ENCODE data around the gene ALPL. TPM values are rescaled to one million over a fixed set of nuclear protein-coding genes. Genes with fewer than 3 reads are reported as not detected.

The ALPL gene
- total RNA-seq, 2 experiments from 2014 or later: not detected

DNA sequence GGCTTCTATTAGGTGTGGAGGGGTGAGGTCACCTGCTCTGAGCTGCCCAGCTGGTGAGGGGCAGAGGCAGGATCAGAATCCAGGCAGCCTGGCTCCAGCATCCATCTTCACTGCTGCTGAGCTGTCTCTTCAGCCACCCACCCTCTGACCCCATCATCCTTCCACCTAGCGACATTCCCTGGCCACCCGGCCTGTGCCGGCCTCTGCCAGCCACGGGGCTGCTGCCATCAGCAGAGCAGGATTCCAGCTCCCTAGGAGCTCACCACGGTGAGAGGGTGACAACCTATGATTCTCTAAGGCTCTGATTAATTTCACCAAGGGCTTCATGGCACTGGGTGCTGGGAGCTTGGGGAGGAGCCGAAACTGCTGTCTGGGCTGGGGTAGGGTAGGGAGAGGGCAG, 32.1 kb downstream of the ALPL start:
- ChIA-PET CTCF (no interaction called here), POLR2A (no interaction called here)
- Mint-ChIP-seq H3K4me1 (ENCODE audit: low read depth) (no peaks in the 10 kb centered on the region), H3K27ac (no peak overlapping the region), H3K27me3 (peaks cover 20% of the 10 kb centered on the region), H3K36me3 (ENCODE audit: low read depth) (no peaks in the 10 kb centered on the region), H3K4me3 (no peak overlapping the region), H3K9me3 (no peaks in the 10 kb centered on the region)
- no peak for TF ChIP-seq CTCF (IDR thresholded peaks at IDR 0.05)
- ATAC-seq: no peak
- intact Hi-C loops (cut with micrococcal nuclease): no loop called here
- DNase-seq: no peak

DNA sequence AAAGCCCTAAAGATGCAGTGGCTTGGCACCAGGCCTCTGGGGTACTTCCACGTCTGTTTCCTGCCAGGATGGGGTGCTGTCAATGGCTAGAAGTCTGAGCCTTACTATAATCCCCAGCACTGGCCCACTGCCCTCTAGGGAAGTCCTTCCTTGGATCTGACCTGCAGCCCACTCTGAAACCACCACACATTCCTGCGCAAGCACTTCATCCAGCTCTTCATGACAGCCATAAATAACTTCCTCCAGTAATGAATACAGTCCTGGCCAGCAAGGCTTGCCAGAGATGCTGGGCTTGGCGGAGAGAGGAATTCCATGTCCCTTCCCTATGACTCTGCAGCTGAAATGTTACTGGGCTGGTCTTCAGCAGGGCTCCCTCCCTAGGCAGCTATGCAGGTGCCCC, 32.6 kb downstream of the ALPL start:
- ATAC-seq (no peak), DNase-seq (no peak)
- ChIA-PET CTCF (no interaction called here), POLR2A (no interaction called here)
- peaks cover 20% of the 10 kb centered on the region for H3K27me3 Mint-ChIP-seq
- H3K4me3 Mint-ChIP-seq: no peak overlapping the region
- no peak for TF ChIP-seq CTCF (IDR thresholded peaks at IDR 0.05)
- no peaks in the 10 kb centered on the region for H3K9me3 Mint-ChIP-seq
- intact Hi-C loops (cut with micrococcal nuclease): no loop called here
- H3K4me1 Mint-ChIP-seq (ENCODE audit: low read depth): no peaks in the 10 kb centered on the region
- H3K36me3 Mint-ChIP-seq (ENCODE audit: low read depth): no peaks in the 10 kb centered on the region
- H3K27ac Mint-ChIP-seq: no peak overlapping the region

- ATAC-seq (no peak), DNase-seq (no peak)
- no peak for TF ChIP-seq CTCF (IDR thresholded peaks at IDR 0.05)
- H3K9me3 Mint-ChIP-seq: no peaks in the 10 kb centered on the region
- no peak overlapping the region for H3K4me3 Mint-ChIP-seq
- intact Hi-C loops (cut with micrococcal nuclease): no loop called here
- ChIA-PET POLR2A (no interaction called here), CTCF (no interaction called here)
- H3K27me3 Mint-ChIP-seq: peaks cover 9% of the 10 kb centered on the region
- H3K36me3 Mint-ChIP-seq (ENCODE audit: low read depth): no peaks in the 10 kb centered on the region
- no peak overlapping the region for H3K27ac Mint-ChIP-seq
- H3K4me1 Mint-ChIP-seq (ENCODE audit: low read depth): no peaks in the 10 kb centered on the region
Observed at GRCh38 chr1:21543598-21543997, 34.4 kb downstream of the ALPL start.

- no peak overlapping the region for H3K4me3 Mint-ChIP-seq
- H3K27ac Mint-ChIP-seq: no peak overlapping the region
- intact Hi-C loops (cut with micrococcal nuclease): no loop called here
- ChIA-PET POLR2A (no interaction called here), CTCF (no interaction called here)
- no peak for ATAC-seq
- no peaks in the 10 kb centered on the region for H3K36me3 Mint-ChIP-seq (ENCODE audit: low read depth)
- H3K27me3 Mint-ChIP-seq: peaks cover 5% of the 10 kb centered on the region
- no peak for TF ChIP-seq CTCF (IDR thresholded peaks at IDR 0.05)
- H3K4me1 Mint-ChIP-seq (ENCODE audit: low read depth): no peaks in the 10 kb centered on the region
- DNase-seq: no peak
- no peaks in the 10 kb centered on the region for H3K9me3 Mint-ChIP-seq
Observed at GRCh38 chr1:21544095-21544494, 34.9 kb downstream of the ALPL start.

GRCh38 chr1:21546122-21546825, 37.1 kb downstream of the ALPL start:
- intact Hi-C loops (cut with micrococcal nuclease): no loop called here
- no peak for DNase-seq
- CTCF ChIA-PET: interaction anchor here (1.4 kb wide), 1 partner anchor 27 kb away, joined by 3 read pairs; no protein-coding TSS in a partner anchor
- H3K27me3 Mint-ChIP-seq: peaks cover 2% of the 10 kb centered on the region
- no peak overlapping the region for H3K27ac Mint-ChIP-seq
- H3K9me3 Mint-ChIP-seq: no peaks in the 10 kb centered on the region
- H3K4me3 Mint-ChIP-seq: no peak overlapping the region
- no peak for ATAC-seq
- no peaks in the 10 kb centered on the region for H3K4me1 Mint-ChIP-seq (ENCODE audit: low read depth)
- TF ChIP-seq CTCF (IDR thresholded peaks at IDR 0.05): no peak
- POLR2A ChIA-PET: no interaction called here
- H3K36me3 Mint-ChIP-seq (ENCODE audit: low read depth): no peaks in the 10 kb centered on the region
